SK-N-SH treated with all-trans-retinoic acid at 6 μM for 48 hours (cell line): ENCODE data around the gene HIGD2B.

Source experiments
- ARNTL ChIP-seq: fragments of 450-650 bp; formaldehyde crosslinking; IDR thresholded peaks from 2 replicates; pipeline ENCODE4 v1.5.0; 2020; ENCODE audit warnings: low read depth, mild to moderate bottlenecking, moderate library complexity, borderline replicate concordance
- ZNF8 ChIP-seq: fragments of 450-650 bp; formaldehyde crosslinking; IDR thresholded peaks from 2 replicates; pipeline ENCODE4 v1.5.0; 2020; ENCODE audit warnings: mild to moderate bottlenecking, moderate library complexity
- TF ChIP-seq, protein P1 (sequence below): fragments of 250-450 bp; sonication (Bioruptor Pico); IDR thresholded peaks from 2 replicates; pipeline ENCODE4 v1.8.0; 2021; ENCODE audit warnings: low read depth, mild to moderate bottlenecking, moderate library complexity, borderline replicate concordance
- TF ChIP-seq, protein P2 (sequence below): fragments of 250-450 bp; sonication (Bioruptor Pico); IDR thresholded peaks from 2 replicates; pipeline ENCODE4 v1.8.0; 2020; ENCODE audit warnings: mild to moderate bottlenecking, moderate library complexity, borderline replicate concordance

GRCh38 chr15:72706266-72706665 lies 20.3 kb upstream of the HIGD2B start:
- TF ChIP-seq ZNF8 (CRISPR knock-in tag) (no peak), ARNTL (CRISPR knock-in tag) (no peak)
- TF ChIP-seq, protein P1, sequence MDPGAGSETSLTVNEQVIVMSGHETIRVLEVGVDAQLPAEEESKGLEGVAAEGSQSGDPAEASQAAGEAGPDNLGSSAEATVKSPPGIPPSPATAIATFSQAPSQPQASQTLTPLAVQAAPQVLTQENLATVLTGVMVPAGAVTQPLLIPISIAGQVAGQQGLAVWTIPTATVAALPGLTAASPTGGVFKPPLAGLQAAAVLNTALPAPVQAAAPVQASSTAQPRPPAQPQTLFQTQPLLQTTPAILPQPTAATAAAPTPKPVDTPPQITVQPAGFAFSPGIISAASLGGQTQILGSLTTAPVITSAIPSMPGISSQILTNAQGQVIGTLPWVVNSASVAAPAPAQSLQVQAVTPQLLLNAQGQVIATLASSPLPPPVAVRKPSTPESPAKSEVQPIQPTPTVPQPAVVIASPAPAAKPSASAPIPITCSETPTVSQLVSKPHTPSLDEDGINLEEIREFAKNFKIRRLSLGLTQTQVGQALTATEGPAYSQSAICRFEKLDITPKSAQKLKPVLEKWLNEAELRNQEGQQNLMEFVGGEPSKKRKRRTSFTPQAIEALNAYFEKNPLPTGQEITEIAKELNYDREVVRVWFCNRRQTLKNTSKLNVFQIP (CRISPR knock-in tag) = no peak
- TF ChIP-seq, protein P2, sequence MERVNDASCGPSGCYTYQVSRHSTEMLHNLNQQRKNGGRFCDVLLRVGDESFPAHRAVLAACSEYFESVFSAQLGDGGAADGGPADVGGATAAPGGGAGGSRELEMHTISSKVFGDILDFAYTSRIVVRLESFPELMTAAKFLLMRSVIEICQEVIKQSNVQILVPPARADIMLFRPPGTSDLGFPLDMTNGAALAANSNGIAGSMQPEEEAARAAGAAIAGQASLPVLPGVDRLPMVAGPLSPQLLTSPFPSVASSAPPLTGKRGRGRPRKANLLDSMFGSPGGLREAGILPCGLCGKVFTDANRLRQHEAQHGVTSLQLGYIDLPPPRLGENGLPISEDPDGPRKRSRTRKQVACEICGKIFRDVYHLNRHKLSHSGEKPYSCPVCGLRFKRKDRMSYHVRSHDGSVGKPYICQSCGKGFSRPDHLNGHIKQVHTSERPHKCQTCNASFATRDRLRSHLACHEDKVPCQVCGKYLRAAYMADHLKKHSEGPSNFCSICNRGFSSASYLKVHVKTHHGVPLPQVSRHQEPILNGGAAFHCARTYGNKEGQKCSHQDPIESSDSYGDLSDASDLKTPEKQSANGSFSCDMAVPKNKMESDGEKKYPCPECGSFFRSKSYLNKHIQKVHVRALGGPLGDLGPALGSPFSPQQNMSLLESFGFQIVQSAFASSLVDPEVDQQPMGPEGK (CRISPR knock-in tag) = no peak
